ENCODE data around the gene RAB24.

RAB24 gene

GRCh38 chr5:177332896-177333260, 29.4 kb upstream of the RAB24 start:
- DNase-seq, result no peak

- no peak for DNase-seq
These were observed 28.7 kb upstream of the RAB24 start for GRCh38 chr5:177332031-177332895.

DNA sequence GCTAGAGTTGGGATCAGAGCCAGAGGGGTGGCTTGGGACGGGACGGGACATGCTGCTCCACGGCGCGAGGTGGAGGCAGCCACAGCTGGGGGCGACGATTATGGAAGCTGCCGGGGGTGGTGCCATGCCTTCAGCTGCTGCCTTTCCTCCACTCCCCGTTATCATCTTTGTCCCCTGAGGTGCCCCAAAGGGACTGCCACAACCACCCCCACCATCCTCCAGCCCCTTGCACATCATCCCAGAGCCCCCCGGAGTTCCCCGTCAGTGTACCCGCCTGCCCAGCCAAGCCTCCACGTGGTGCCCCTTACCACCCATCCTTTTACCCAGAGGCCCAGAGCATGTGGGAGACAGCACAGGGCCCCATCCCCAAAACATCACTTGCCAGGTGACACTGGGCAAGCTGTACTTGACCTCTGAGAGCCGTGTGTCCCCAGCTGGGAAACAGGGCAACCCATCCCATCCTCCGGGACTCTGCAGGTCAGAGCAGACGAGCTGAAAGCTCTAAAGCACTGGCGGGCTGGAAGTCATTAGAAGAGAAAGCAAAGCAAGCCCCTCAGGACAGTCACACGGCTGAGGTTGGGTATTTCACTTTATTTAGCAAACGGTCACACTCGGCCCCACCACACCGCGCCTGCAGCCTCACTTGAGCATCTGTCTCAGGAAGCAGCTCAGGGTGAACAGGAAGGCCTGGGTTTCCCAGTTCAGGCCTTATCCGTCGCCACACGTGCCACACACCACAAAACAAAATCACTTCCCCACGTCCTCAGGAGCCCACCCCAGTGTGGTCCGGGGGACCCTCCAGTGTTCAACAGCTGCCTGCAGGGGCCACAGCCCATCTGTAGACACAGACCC, 27.7 kb upstream of the RAB24 start:
- DNase-seq, result no peak

DNA sequence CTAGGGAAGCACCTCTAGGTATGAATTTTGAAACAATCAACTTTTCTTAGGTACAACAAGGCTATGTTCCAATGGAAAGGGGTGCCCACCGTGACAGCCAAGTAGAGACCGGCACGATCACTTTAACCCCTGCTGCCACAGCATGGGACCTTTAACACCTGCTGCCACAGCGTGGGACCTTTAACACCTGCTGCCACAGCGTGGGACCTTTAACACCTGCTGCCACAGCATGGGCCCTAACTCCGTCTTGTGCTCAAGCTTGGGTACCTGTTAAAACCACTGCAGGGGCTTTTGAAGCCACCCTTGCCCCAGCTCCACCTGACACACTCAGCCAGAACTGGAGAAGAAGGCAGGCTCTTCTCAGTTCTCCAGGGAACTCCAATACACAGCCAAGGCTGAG, 26.4 kb upstream of the RAB24 start:
- no peak for DNase-seq

- DNase-seq, result no peak
These were observed 25.2 kb upstream of the RAB24 start for GRCh38 chr5:177328545-177329231.

GRCh38 chr5:177327539-177328522, 24.3 kb upstream of the RAB24 start:
- peak in 3 of 4 experiments; percentile 26 to 53 (median 46) for DNase-seq

- no peak for DNase-seq
These were observed 22.4 kb upstream of the RAB24 start for GRCh38 chr5:177325868-177326381.

DNA sequence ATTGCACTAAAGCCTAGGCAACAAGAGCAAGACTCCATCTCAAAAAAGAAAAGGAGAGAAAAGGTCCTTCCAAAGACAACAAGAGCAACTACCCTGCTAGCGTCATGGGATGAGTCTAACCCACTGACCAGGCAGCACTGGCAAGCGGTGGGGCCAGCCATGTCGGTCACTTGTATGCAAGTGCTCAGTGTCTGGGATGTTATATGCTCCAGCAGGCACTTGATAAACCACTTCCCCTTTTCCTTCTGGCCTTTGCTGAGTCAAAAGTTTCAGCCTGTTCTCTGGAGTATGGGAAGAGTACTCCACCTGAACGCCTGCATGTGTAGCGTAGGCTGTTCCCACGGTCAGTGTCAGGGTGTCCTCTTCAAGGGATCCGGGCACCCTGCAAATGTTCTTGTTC, 17.4 kb upstream of the RAB24 start:
- DNase-seq, result peak; percentile 84 to 91 (median 88)

GRCh38 chr5:177319913-177320588, 16.5 kb upstream of the RAB24 start:
- peak in 3 of 4 experiments; percentile 28 to 51 (median 49) for DNase-seq

GRCh38 chr5:177317959-177318377, 14.4 kb upstream of the RAB24 start:
- DNase-seq, result peak; percentile 87 to 91 (median 89)

- DNase-seq, result no peak
These were observed 12.5 kb upstream of the RAB24 start for GRCh38 chr5:177316005-177316404.

- no peak for DNase-seq
These were observed 11.9 kb upstream of the RAB24 start for GRCh38 chr5:177315411-177315810.

DNA sequence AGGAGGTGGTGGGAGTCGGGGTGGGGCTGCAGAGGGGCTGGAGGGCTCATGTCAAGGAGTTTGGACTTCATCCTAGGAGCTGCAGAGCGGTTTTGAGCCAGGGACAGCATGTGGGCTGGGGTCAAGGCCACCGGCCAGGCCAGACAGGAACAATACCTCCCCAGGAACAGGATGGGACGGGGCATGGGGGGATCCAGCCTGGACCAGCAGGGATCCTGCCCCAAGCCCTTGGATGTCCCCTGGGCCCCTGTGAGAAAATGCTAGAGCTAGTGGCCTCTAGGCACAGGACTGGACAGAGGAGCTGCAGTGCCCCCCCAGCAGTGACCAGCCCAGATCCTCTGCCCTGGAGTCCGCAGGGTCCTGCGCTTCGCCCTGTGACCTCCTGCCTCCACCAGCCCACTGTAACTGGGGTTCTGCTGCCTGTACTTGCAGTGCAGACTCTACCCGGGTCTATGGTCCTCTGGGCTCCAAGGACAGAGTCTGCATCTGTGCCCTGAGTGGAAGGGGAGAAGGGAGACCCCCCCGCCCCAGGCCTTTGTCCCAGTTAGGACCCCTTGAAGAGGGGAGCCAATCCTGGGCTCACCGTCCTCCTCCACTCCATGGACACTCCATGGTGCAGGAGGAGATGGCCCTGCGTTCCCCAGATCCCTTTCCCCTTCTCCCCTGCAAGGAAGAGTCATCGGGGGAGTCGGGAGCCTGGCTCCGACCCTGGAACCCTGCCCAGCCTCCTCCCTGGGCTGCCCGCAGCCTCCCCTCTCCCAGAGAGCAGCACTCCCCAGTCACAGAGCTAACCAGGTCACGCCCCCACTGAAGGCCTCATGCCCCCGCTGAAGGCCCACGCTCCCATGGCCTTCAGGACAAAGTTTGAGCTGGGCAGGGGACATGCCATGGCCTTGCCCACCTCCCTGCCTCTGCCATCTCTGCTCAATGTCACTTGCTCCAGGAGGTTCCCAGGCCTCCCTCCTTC, 11.1 kb upstream of the RAB24 start:
- no peak for DNase-seq

DNA sequence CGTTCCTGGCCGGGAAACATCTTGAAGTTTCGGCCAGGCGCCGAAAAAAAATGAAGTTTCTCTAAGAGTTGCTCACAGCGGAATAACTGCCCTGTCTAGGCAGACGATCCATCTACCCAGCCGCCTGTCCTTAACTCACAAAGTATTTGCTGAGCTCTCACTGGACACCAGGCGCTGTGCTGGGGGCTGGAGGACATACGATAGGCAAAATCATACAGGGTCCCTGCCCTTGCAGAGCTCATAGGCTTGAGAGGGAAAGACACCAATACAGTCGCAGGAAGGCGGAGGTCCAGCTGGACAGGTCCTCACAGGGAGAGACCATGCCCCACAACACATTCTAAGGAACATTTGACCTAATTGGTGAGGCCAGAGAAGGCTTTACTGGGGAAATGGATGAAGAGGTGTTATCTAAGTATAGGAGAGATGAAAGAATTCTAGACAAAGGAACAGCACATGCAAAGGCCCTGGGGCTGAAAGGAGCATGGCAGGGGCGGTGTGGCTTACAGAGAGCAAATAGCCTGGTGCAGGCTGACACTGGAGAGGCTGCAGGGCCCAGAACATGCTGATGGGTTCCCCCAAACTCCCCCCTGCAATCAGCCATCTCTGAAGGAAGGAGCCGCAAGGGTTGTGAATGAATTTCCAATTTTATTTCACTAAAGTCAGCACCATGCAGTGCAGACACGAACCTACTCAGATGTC, 10.2 kb upstream of the RAB24 start:
- no peak for DNase-seq

DNA sequence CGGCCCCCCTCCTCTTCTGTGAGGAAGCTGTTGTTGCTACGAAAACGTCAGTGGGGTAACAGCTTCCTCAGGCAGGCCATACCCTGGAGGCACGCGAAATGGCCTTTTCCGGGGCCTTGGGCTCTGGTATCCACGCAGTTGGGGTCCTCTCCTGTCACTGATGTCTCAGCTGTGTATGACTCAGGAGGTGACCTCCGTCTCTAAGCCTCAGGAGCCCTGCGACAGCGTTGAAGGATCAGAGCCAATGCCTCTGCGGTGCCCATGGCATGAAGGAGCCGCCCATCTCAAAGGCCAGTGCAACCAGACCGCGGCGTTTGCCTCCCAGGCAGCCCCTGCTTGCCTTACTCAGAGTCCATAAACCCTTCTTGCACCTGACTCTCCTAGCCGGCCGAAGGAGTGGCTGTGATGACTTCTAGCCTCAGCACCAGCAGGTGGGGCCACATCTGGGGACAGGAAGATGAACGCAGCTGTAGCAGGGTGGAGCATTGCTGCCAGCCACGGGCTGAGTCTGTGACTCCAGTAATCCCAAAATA, 9.2 kb upstream of the RAB24 start:
- DNase-seq, result peak in 2 of 4 experiments; percentile 47 to 64

- DNase-seq, result peak; percentile 97 to 98 (median 97)
These were observed 8.5 kb upstream of the RAB24 start, which contains the start of gene MXD3 for GRCh38 chr5:177311723-177312648. TSS of gene MXD3 (minus strand) at chr5:177311898. CDS start at chr5:177311830, 68 bp downstream.

DNA sequence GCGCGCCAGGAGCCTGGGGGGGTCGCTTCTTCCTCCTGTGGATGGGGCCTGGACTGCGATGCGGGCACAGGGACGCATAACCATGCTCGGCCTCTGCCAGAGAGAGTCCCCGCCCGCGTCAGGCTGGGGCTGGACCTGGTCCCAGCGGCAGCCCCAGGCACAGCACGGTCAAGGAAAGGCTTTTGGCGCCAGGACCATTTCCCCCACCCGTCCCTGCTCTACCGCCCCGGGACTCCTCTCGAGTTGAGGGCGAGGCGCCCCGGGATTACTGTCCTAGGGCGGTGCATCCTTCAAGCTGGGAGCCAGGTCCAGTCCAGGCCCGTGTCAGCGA, 7.8 kb upstream of the RAB24 start:
- DNase-seq, result no peak
